ENCODE data around the gene MYO7A.

Gene MYO7A

DNA sequence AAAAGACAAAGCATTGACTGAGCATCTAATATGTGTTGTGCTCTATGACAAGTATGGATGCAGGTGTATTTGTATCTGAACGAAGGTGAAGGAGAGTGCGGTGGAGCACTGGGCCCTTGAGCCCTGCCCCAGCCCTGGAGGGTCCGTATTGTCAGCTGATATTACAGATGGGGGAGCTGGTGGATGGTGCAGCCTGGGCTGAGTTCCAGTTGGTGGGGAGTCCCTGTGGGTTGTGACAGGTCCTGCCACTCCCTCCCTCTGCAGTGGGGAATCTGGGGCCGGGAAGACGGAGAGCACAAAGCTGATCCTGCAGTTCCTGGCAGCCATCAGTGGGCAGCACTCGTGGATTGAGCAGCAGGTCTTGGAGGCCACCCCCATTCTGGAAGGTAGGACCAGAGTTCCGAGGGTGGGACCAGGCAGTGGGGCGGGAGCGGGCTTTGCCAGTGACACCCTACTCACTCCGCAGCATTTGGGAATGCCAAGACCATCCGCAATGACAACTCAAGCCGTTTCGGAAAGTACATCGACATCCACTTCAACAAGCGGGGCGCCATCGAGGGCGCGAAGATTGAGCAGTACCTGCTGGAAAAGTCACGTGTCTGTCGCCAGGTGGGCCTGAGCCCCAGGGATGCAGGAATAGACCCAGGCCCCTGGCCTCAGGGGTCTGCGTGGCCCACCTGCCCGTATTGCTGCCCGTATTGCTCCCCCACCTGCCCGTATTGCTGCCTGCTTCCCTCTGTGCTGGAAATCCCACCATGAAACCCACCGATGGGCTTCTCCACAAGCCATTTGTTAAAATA, 28.6 kb downstream of the MYO7A start:
- TF ChIP-seq, protein P1, sequence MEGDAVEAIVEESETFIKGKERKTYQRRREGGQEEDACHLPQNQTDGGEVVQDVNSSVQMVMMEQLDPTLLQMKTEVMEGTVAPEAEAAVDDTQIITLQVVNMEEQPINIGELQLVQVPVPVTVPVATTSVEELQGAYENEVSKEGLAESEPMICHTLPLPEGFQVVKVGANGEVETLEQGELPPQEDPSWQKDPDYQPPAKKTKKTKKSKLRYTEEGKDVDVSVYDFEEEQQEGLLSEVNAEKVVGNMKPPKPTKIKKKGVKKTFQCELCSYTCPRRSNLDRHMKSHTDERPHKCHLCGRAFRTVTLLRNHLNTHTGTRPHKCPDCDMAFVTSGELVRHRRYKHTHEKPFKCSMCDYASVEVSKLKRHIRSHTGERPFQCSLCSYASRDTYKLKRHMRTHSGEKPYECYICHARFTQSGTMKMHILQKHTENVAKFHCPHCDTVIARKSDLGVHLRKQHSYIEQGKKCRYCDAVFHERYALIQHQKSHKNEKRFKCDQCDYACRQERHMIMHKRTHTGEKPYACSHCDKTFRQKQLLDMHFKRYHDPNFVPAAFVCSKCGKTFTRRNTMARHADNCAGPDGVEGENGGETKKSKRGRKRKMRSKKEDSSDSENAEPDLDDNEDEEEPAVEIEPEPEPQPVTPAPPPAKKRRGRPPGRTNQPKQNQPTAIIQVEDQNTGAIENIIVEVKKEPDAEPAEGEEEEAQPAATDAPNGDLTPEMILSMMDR (conservative IDR thresholded peaks at IDR 0.05; ENCODE audit: low read depth, low read length), result no peak
- Histone ChIP-seq H3K4me2 (no peak overlapping the region), H3K4me3 (IDR thresholded peaks at IDR 0.05; ENCODE audit: insufficient read depth, low read depth, low read length) (no peak overlapping the region), H2AFZ (ENCODE audit: low read depth) (no peak overlapping the region), H3K79me2 (ENCODE audit: insufficient read depth, low read depth) (no peaks in the 10 kb centered on the region), H3K36me3 (ENCODE audit: insufficient read depth) (no peaks in the 10 kb centered on the region), H3K27me3 (ENCODE audit: insufficient read depth, low read depth) (peaks cover 11% of the 10 kb centered on the region; the same call in 1 of the 2 replicates), H4K20me1 (ENCODE audit: insufficient read depth) (no peaks in the 10 kb centered on the region), H3K27ac (no peak overlapping the region), H3K4me1 (ENCODE audit: low read depth, poor library complexity, severe bottlenecking) (no peaks in the 10 kb centered on the region), H3K9ac (no peak overlapping the region)

DNA sequence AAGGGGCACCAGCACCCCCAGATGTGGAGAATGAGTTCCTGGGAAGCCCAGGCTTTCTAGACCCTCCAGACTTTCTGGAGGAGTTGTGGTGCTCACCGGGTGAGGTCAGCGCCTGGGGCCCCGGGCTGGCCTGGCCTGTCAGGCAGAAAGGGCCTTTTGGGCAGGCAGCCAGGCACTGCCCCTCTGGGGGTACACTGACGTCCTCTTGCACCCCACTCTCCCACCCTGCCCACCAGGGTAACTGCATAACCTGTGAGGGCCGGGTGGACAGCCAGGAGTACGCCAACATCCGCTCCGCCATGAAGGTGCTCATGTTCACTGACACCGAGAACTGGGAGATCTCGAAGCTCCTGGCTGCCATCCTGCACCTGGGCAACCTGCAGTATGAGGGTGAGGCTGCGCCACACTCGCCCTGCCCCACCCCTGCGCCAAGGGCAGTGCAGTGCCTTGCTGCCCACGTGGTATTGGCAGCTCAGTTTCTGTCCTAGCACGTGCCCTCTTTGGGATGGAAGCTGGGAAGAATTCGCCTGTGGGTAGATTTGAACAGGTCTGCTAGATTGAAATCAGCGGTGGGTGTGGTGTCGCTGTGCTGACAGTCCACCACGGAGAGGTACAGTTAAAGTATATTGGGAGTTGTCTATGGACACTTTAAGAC, 30.1 kb downstream of the MYO7A start:
- Histone ChIP-seq H3K27ac (no peak overlapping the region), H3K27me3 (ENCODE audit: insufficient read depth, low read depth) (peaks cover 11% of the 10 kb centered on the region; the same call in 1 of the 2 replicates), H3K4me3 (IDR thresholded peaks at IDR 0.05; ENCODE audit: insufficient read depth, low read depth, low read length) (no peak overlapping the region), H2AFZ (ENCODE audit: low read depth) (no peak overlapping the region), H3K9ac (no peak overlapping the region), H3K4me2 (no peak overlapping the region), H3K36me3 (ENCODE audit: insufficient read depth) (no peaks in the 10 kb centered on the region), H4K20me1 (ENCODE audit: insufficient read depth) (no peaks in the 10 kb centered on the region), H3K79me2 (ENCODE audit: insufficient read depth, low read depth) (no peaks in the 10 kb centered on the region), H3K4me1 (ENCODE audit: low read depth, poor library complexity, severe bottlenecking) (no peaks in the 10 kb centered on the region)
- TF ChIP-seq, protein P1 (conservative IDR thresholded peaks at IDR 0.05; ENCODE audit: low read depth, low read length), result no peak

DNA sequence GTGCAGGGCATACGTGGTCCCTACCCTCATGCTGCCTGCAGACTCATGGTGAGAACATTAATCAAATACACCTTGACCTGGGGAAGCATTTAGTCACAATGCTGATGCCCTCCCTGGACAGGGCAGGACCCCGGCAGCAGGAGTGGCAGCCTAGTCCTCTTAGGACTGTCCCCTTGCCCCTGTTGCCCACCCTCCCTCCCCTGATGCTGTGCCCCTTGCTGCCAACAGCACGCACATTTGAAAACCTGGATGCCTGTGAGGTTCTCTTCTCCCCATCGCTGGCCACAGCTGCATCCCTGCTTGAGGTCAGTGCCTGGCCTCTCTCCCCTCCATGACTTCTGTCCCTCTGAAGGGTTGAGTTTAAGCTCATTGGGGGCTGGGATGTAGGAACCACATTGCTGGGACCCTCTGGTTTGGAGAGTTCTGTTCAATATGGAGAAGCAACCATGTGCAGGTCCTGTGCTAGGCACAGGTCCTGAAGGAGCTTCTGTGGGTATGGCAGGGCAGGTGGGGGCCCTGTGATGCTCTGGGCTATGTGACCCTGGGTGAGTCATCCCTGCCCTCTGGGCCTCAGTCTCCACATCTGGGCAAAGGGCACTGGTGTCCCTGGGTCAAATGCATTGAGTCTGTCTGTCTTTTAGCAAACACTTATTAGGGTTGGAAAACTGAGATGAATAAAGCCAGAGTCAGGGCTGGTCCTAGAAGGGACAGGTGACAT, 31.3 kb downstream of the MYO7A start:
- Histone ChIP-seq H3K79me2 (ENCODE audit: insufficient read depth, low read depth) (no peaks in the 10 kb centered on the region), H3K27ac (no peak overlapping the region), H3K36me3 (ENCODE audit: insufficient read depth) (no peaks in the 10 kb centered on the region), H3K4me3 (IDR thresholded peaks at IDR 0.05; ENCODE audit: insufficient read depth, low read depth, low read length) (no peak overlapping the region), H3K9ac (no peak overlapping the region), H3K4me1 (ENCODE audit: low read depth, poor library complexity, severe bottlenecking) (no peaks in the 10 kb centered on the region), H4K20me1 (ENCODE audit: insufficient read depth) (no peaks in the 10 kb centered on the region), H2AFZ (ENCODE audit: low read depth) (no peak overlapping the region), H3K27me3 (ENCODE audit: insufficient read depth, low read depth) (peaks cover 11% of the 10 kb centered on the region; the same call in 1 of the 2 replicates), H3K4me2 (no peak overlapping the region)
- TF ChIP-seq, protein P1 (conservative IDR thresholded peaks at IDR 0.05; ENCODE audit: low read depth, low read length), result no peak

DNA sequence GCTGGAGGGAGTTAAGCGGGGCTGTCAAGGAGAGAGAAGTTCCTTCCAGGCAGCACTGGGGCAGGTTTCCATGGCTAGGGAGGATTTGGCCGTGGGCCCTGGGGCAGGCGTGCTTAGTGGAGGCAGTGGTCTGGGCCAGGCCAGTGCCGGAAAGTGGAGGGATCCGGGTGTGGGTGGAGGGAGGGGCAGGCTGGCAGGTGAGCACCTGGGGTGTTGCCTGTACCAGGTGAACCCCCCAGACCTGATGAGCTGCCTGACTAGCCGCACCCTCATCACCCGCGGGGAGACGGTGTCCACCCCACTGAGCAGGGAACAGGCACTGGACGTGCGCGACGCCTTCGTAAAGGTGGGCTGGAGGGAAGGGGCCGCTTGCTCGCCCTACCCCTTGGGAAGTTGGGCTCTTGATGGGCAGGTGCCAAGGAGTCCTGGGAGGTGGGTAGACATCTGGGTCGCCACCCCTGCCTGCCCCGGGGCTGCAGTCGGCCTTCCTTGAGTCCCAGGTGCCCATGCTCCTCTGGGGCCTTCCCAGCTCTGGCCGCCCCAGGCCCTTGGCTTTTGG, 32.0 kb downstream of the MYO7A start:
- Histone ChIP-seq H2AFZ (ENCODE audit: low read depth) (no peak overlapping the region), H3K4me2 (no peak overlapping the region), H3K4me1 (ENCODE audit: low read depth, poor library complexity, severe bottlenecking) (no peaks in the 10 kb centered on the region), H4K20me1 (ENCODE audit: insufficient read depth) (no peaks in the 10 kb centered on the region), H3K4me3 (IDR thresholded peaks at IDR 0.05; ENCODE audit: insufficient read depth, low read depth, low read length) (no peak overlapping the region), H3K27ac (no peak overlapping the region), H3K36me3 (ENCODE audit: insufficient read depth) (no peaks in the 10 kb centered on the region), H3K79me2 (ENCODE audit: insufficient read depth, low read depth) (no peaks in the 10 kb centered on the region), H3K9ac (no peak overlapping the region), H3K27me3 (ENCODE audit: insufficient read depth, low read depth) (peaks cover 11% of the 10 kb centered on the region; the same call in 1 of the 2 replicates)
- TF ChIP-seq, protein P1 (conservative IDR thresholded peaks at IDR 0.05; ENCODE audit: low read depth, low read length), result no peak
